Retinal pigment epithelial cell (primary cell): ENCODE measurements around the gene IBTK.

Experiments
- DNase-seq: peaks from one replicate; pipeline ENCODE4 v3.0.0-alpha.2; 2010; ENCODE audit warnings: low read depth
- H3K4me3 ChIP-seq: 2 replicates; pipeline ENCODE4 v1.5.1; 2011; ENCODE audit warnings: mild to moderate bottlenecking, low read length, control low read depth, moderate library complexity
- TF ChIP-seq, protein P1 (sequence below): conservative IDR thresholded peaks from 2 replicates; pipeline ENCODE4 v1.5.1; 2011; ENCODE audit warnings: low read depth, low read length, control low read depth, inconsistent platforms

Gene IBTK

GRCh38 chr6:82196161-82196560 lies 51.4 kb downstream of the IBTK start:
- DNase-seq = no peak
- H3K4me3 ChIP-seq = no peak overlapping the region
- TF ChIP-seq, protein P1, sequence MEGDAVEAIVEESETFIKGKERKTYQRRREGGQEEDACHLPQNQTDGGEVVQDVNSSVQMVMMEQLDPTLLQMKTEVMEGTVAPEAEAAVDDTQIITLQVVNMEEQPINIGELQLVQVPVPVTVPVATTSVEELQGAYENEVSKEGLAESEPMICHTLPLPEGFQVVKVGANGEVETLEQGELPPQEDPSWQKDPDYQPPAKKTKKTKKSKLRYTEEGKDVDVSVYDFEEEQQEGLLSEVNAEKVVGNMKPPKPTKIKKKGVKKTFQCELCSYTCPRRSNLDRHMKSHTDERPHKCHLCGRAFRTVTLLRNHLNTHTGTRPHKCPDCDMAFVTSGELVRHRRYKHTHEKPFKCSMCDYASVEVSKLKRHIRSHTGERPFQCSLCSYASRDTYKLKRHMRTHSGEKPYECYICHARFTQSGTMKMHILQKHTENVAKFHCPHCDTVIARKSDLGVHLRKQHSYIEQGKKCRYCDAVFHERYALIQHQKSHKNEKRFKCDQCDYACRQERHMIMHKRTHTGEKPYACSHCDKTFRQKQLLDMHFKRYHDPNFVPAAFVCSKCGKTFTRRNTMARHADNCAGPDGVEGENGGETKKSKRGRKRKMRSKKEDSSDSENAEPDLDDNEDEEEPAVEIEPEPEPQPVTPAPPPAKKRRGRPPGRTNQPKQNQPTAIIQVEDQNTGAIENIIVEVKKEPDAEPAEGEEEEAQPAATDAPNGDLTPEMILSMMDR = no peak

DNA sequence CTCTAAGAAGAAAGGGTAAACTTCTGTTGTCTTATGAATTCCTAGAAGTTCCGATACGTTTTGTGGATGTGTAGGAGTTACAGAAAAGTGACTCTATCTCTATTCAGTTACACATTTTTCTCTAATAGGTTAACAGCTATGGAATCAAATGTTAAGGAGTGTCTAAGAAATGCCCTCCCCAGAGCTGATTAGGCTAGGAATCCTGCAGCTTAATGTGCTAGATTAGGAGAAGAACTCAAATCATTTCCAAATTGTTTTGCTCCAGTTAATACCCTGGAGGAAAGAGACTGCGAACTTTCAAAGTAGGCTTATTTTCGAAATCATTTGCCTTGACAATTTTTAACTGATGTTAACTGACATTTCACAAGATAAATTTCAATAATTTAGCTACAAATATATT lies 51.9 kb downstream of the IBTK start:
- H3K4me3 ChIP-seq = no peak overlapping the region
- TF ChIP-seq, protein P1 = no peak
- DNase-seq = no peak

DNA sequence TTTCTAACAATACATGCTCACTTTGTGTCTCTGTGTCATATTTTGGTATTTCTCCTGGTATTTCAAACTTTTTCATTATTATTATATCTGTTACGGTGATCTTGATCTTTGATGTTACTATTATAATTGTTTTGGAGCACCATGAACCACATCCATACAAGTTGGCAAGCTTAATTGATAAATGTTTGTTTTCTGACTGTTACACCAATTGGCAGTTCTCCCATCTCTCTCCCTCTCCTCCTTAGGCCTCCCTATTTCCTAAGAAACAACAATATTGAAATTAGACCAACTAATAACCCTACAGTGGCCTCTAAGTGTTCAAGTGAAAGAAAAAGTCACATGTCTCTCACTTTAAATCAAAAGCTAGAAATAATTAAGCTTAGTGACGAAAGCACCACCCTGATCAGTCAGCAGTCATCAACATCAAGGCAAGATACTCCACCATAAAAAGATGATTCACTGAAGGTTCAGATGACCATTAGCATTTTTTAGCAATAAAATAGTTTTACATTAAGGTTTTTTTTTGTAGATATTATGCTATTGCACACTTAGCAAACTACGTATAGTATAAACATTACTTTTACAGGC lies 61.5 kb downstream of the IBTK start:
- no peak overlapping the region for H3K4me3 ChIP-seq
- peak; percentile 12 for DNase-seq
- TF ChIP-seq, protein P1 = no peak

DNA sequence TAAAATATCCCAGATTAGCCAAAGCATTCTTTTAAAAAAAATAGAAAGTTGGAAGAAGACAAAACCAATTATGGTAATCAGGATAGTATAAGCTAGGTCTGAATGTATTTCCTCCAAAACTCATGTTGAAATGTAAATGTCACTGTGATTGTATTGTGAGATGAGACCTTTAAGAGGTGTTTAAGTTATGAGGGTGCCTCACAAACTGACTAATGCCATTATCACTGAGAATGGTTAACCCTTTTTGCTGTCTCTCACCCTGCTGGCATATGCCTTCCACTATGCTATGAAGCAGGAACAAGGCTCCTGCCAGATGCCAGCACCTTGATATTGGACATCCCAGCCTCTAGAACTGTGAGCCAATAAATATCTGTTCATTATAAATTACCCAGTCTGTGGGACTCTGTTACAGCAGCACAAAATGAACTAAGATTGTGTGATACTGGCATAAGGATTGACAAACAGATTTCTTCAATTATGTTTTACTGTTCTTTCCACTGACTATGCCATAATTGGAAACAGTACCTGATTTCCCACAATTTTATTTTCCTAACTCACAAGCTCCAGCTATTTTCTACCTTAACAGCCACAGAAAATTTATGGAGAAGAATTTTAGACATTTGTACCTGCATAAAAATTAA lies 63.8 kb downstream of the IBTK start:
- H3K4me3 ChIP-seq = no peak overlapping the region
- TF ChIP-seq, protein P1 = no peak
- no peak for DNase-seq

DNA sequence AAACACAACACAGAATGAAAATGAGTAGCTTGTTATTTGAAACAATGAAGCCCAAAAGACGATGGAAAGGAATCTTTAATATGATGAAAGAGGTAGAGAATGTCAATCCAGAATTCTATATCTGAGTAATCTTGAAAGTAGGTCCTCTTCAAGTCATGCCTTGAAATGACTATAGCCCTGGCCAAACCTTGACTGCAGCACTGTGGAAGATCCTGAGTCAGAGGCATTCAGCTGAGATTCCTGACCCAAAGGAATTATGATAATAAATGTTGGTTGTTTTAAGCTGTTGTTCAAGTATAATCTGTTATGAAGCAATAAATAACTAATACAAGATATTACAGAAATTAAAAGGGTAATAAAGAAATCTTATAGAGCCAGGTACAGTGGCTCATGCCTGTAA lies 64.8 kb downstream of the IBTK start:
- no peak for DNase-seq
- TF ChIP-seq, protein P1 = no peak
- no peak overlapping the region for H3K4me3 ChIP-seq

DNA sequence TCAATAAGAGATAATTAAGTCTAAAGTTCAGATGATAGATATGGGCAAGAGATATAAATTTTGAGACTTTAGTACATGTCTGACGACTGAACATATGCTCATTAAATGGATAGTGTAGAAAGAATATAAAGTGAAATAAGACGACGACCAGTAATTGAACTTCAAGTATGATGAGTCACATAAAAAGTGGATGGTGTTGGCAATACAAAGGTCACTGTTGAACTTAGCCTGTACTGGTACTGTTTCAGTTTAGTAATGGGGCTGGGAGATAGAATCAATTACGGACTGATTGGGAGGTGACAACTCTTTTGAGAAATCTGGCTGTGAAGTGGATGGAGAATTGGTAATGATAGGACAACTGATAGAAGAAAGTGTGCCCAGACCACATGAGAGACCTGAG lies 68.1 kb downstream of the IBTK start:
- TF ChIP-seq, protein P1 = no peak
- DNase-seq = no peak
- no peak overlapping the region for H3K4me3 ChIP-seq

DNA sequence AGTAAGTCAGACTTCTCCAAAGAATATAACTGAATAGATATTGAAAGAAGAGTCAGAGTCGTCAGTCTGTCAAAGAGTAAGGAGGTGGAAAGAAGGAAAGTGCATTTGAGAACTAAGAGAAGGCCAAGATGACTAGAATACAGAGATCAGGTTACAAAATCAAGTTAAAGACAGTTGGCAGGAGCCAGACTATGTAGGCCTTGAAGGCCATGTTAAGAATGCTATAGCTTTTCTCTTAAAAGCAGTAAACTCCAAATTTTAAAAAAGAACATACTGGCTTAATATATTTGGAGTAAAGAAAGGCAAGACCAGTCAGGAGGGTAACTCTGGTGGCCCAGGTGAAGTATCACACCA lies 68.8 kb downstream of the IBTK start:
- H3K4me3 ChIP-seq = no peak overlapping the region
- TF ChIP-seq, protein P1 = no peak
- no peak for DNase-seq
